Liver (tissue), 9 donors: ENCODE data around the gene HOXA7. TPM values are rescaled to one million over a fixed set of nuclear protein-coding genes. Genes with fewer than 3 reads are reported as not detected.

Experiments
- DNase-seq: peaks from one replicate; pipeline ENCODE4 v3.0.0-alpha.2; 2017; ENCODE audit warnings: low spot score
- H3K27ac ChIP-seq, 2 donors: one replicate each; pipeline ENCODE4 v1.7.0; 2013; ENCODE audit warnings: inconsistent platforms in 2 of 2, low read length in 2 of 2, control low read depth in 1 of 2, low read depth in 1 of 2, mild to moderate bottlenecking in 1 of 2
- H3K27me3 ChIP-seq, 4 donors: one replicate each; pipeline versions ENCODE4 v1.6.1 to v1.7.0; 2013; ENCODE audit warnings: low read length in 3 of 4, inconsistent platforms in 1 of 4, mild to moderate bottlenecking in 1 of 4, moderate library complexity in 1 of 4; ENCODE audit not compliant: control insufficient read depth in 4 of 4, insufficient read depth in 4 of 4
- H3K36me3 ChIP-seq, 4 donors: one replicate each; pipeline versions ENCODE4 v1.6.1 to v1.7.0; 2013; ENCODE audit warnings: low read length in 3 of 4, mild to moderate bottlenecking in 3 of 4, low read depth in 1 of 4, moderate library complexity in 1 of 4; ENCODE audit not compliant: control insufficient read depth in 4 of 4, insufficient read depth in 3 of 4
- H3K4me1 ChIP-seq, 4 donors: one replicate each; pipeline versions ENCODE4 v1.6.1 to v1.7.0; 2013; ENCODE audit warnings: low read length in 3 of 4, mild to moderate bottlenecking in 3 of 4, moderate library complexity in 1 of 4; ENCODE audit not compliant: control insufficient read depth in 4 of 4, insufficient read depth in 4 of 4
- H3K4me3 ChIP-seq, 3 donors: one replicate each; pipeline versions ENCODE4 v1.6.1 to v1.7.0; 2013; ENCODE audit warnings: low read length in 3 of 3, control low read depth in 1 of 3, low read depth in 1 of 3, mild to moderate bottlenecking in 1 of 3
- H3K9ac ChIP-seq, 2 donors: one replicate each; pipeline ENCODE4 v1.7.0; 2013; ENCODE audit warnings: low read length in 2 of 2, mild to moderate bottlenecking in 2 of 2, moderate library complexity in 2 of 2, control low read depth in 1 of 2, low read depth in 1 of 2
- H3K9me3 ChIP-seq, 4 donors: one replicate each; pipeline versions ENCODE4 v1.6.1 to v1.7.0; 2013; ENCODE audit warnings: low read length in 3 of 4; ENCODE audit not compliant: control insufficient read depth in 4 of 4
- CTCF ChIP-seq: fragments of 150-350 bp; IDR thresholded peaks from 2 replicates; pipeline ENCODE4 v1.5.1; 2017; ENCODE audit warnings: improper control_type of control experiment, low read depth, low read length; ENCODE audit not compliant: missing input control
- EGR1 ChIP-seq, 2 donors: IDR thresholded peaks; 2 replicates each; pipeline ENCODE4 v1.6.1; 2016 to 2018; ENCODE audit warnings: antibody characterized with exemption in 2 of 2, low read depth in 2 of 2
- FOXA1 ChIP-seq: IDR thresholded peaks from 2 replicates; pipeline ENCODE4 v1.6.1; 2016; ENCODE audit warnings: antibody characterized with exemption
- HNF4A ChIP-seq, 2 donors: conservative IDR thresholded peaks; 2 replicates each; pipeline ENCODE4 v1.6.1; 2016; ENCODE audit warnings: antibody characterized with exemption in 2 of 2, mild to moderate bottlenecking in 2 of 2
- MAX ChIP-seq: IDR thresholded peaks from 2 replicates; pipeline ENCODE4 v1.6.1; 2016; ENCODE audit warnings: antibody characterized with exemption
- NR2F2 ChIP-seq: IDR thresholded peaks from 2 replicates; pipeline ENCODE4 v1.6.1; 2016; ENCODE audit warnings: antibody characterized with exemption
- RAD21 ChIP-seq, 2 donors: IDR thresholded peaks; 2 replicates each; pipeline ENCODE4 v1.6.1; 2016; ENCODE audit warnings: antibody characterized with exemption in 2 of 2, mild to moderate bottlenecking in 2 of 2
- RXRA ChIP-seq, 2 donors: IDR thresholded peaks; 2 replicates each; pipeline ENCODE4 v1.6.1; 2017 to 2018; ENCODE audit warnings: antibody characterized with exemption in 2 of 2, mild to moderate bottlenecking in 1 of 2
- TAF1 ChIP-seq: conservative IDR thresholded peaks from 2 replicates; pipeline ENCODE4 v1.6.1; 2016; ENCODE audit warnings: antibody characterized with exemption, mild to moderate bottlenecking
- YY1 ChIP-seq: IDR thresholded peaks from 2 replicates; pipeline ENCODE4 v1.6.1; 2016; ENCODE audit warnings: antibody characterized with exemption, mild to moderate bottlenecking
- ZBTB33 ChIP-seq: IDR thresholded peaks from 2 replicates; pipeline ENCODE4 v1.6.1; 2016; ENCODE audit warnings: antibody characterized with exemption
- WGBS: extraction: QIAGEN DNeasy Blood & Tissue Kit; methylation state at CpG from one replicate; pipeline ENCODE4 v1.1.7; 2013; 5-methylcytosine and 5-hydroxymethylcytosine counted together
- polyA plus RNA-seq, 2 donors: library from polyadenylated mRNA; stranded (reverse) in 1 of 2; unstranded in 1 of 2; fragments of 200-250 nt in 1 of 2; fragments of >200 nt in 1 of 2; fragmentation: Nextera tagmentation in 1 of 2; extraction: Ambion mirVana in 1 of 2; gene quantifications; one replicate each; pipeline versions ENCODE4 v1.2.1 to v1.2.3, GENCODE V29; 2013 to 2015
- total RNA-seq, 2 donors: library from RNA; depleted of rRNA; stranded (reverse); fragments of >200 nt; gene quantifications; one replicate each; pipeline ENCODE4 v1.2.3, GENCODE V29; 2014
- donor health status: healthy.
- donor health status: healthy.
- donor health status: healthy.
- donor health status: healthy.
- donor health status: healthy.

Gene HOXA7
- total and polyA plus RNA-seq, 4 donors: under 0.01 to 0.05 TPM; not detected in 2

- Histone ChIP-seq H3K9me3 (peaks cover 0 to 10% (median under 1%) of the 10 kb centered on the region in 4 donors), H3K27ac (no peak overlapping the region), H3K4me3 (no peak overlapping the region), H3K4me1 (peaks cover 22 to 38% (median 30%) of the 10 kb centered on the region in 4 donors), H3K9ac (no peak overlapping the region), H3K36me3 (no peaks in the 10 kb centered on the region), H3K27me3 (peaks cover 9 to 52% (median 27%) of the 10 kb centered on the region in 4 donors)
- peak; percentile 81 for DNase-seq
- TF ChIP-seq CTCF (peak; percentile 71), RAD21 (IDR thresholded peaks at IDR 0.05) (peak; percentile 93 to 96), YY1 (no peak), NR2F2 (peak; percentile 24), HNF4A (conservative IDR thresholded peaks at IDR 0.05) (peak; percentile 7 to 37), RXRA (IDR thresholded peaks at IDR 0.05) (no peak)
- 3% methylated on average over 6 of the region's 6 CpGs for WGBS
Measured at GRCh38 chr7:27196287-27196767, 39.9 kb upstream of the HOXA7 start.

- 24% methylated on average over 9 of the region's 9 CpGs for WGBS
- Histone ChIP-seq H3K4me3 (no peak overlapping the region), H3K36me3 (no peaks in the 10 kb centered on the region), H3K27me3 (peaks cover 9 to 50% (median 27%) of the 10 kb centered on the region in 4 donors), H3K9ac (no peak overlapping the region), H3K9me3 (peaks cover 0 to 10% (median under 1%) of the 10 kb centered on the region in 4 donors), H3K4me1 (peaks cover 10 to 26% (median 20%) of the 10 kb centered on the region in 4 donors), H3K27ac (no peak overlapping the region)
- no peak for DNase-seq
- no peak for TF ChIP-seq FOXA1
- TF ChIP-seq ZBTB33: no peak
- TF ChIP-seq CTCF: no peak
- TF ChIP-seq NR2F2: no peak
- no peak for TF ChIP-seq MAX
- TF ChIP-seq YY1: no peak
- no peak for TF ChIP-seq EGR1 (IDR thresholded peaks at IDR 0.05; ENCODE audit: low read depth in 2 of 2)
- no peak for TF ChIP-seq TAF1
Measured at GRCh38 chr7:27194686-27195379, 38.4 kb upstream of the HOXA7 start.
